ENCODE measurements around the gene MAP3K5. TPM values are rescaled to one million over a fixed set of nuclear protein-coding genes. Genes with fewer than 3 reads are reported as not detected.

The MAP3K5 gene
- total and polyA plus RNA-seq, 2 of the 8 experiments (the other 6 are each of a cell fraction or from before 2014, with no cell fraction given), result 0.63 to 2.6 TPM

DNA sequence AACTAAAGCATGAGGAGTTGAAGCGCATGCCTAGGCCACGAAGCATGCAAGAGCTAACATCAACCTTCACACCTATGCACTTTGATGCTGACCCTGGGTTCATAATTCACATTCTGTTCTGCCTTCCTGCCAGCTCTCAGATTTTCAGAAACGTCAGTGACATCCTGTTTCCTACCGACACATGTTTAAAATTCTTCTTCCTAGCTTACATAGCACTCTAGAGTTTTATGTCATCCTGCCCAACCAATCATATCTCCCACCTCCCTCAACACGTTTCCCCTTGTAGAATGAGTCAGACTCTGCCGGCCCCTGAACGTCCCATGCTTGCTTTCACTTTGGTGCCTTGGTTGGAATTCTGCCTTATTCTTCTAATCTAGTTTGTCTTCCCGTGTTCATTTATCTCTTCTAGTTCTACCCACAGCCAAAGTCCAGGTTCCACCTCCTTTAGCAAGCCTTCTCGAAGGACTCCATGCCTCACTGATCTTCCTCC lies 144.9 kb downstream of the MAP3K5 start (continued):
- TF ChIP-seq, protein P1, sequence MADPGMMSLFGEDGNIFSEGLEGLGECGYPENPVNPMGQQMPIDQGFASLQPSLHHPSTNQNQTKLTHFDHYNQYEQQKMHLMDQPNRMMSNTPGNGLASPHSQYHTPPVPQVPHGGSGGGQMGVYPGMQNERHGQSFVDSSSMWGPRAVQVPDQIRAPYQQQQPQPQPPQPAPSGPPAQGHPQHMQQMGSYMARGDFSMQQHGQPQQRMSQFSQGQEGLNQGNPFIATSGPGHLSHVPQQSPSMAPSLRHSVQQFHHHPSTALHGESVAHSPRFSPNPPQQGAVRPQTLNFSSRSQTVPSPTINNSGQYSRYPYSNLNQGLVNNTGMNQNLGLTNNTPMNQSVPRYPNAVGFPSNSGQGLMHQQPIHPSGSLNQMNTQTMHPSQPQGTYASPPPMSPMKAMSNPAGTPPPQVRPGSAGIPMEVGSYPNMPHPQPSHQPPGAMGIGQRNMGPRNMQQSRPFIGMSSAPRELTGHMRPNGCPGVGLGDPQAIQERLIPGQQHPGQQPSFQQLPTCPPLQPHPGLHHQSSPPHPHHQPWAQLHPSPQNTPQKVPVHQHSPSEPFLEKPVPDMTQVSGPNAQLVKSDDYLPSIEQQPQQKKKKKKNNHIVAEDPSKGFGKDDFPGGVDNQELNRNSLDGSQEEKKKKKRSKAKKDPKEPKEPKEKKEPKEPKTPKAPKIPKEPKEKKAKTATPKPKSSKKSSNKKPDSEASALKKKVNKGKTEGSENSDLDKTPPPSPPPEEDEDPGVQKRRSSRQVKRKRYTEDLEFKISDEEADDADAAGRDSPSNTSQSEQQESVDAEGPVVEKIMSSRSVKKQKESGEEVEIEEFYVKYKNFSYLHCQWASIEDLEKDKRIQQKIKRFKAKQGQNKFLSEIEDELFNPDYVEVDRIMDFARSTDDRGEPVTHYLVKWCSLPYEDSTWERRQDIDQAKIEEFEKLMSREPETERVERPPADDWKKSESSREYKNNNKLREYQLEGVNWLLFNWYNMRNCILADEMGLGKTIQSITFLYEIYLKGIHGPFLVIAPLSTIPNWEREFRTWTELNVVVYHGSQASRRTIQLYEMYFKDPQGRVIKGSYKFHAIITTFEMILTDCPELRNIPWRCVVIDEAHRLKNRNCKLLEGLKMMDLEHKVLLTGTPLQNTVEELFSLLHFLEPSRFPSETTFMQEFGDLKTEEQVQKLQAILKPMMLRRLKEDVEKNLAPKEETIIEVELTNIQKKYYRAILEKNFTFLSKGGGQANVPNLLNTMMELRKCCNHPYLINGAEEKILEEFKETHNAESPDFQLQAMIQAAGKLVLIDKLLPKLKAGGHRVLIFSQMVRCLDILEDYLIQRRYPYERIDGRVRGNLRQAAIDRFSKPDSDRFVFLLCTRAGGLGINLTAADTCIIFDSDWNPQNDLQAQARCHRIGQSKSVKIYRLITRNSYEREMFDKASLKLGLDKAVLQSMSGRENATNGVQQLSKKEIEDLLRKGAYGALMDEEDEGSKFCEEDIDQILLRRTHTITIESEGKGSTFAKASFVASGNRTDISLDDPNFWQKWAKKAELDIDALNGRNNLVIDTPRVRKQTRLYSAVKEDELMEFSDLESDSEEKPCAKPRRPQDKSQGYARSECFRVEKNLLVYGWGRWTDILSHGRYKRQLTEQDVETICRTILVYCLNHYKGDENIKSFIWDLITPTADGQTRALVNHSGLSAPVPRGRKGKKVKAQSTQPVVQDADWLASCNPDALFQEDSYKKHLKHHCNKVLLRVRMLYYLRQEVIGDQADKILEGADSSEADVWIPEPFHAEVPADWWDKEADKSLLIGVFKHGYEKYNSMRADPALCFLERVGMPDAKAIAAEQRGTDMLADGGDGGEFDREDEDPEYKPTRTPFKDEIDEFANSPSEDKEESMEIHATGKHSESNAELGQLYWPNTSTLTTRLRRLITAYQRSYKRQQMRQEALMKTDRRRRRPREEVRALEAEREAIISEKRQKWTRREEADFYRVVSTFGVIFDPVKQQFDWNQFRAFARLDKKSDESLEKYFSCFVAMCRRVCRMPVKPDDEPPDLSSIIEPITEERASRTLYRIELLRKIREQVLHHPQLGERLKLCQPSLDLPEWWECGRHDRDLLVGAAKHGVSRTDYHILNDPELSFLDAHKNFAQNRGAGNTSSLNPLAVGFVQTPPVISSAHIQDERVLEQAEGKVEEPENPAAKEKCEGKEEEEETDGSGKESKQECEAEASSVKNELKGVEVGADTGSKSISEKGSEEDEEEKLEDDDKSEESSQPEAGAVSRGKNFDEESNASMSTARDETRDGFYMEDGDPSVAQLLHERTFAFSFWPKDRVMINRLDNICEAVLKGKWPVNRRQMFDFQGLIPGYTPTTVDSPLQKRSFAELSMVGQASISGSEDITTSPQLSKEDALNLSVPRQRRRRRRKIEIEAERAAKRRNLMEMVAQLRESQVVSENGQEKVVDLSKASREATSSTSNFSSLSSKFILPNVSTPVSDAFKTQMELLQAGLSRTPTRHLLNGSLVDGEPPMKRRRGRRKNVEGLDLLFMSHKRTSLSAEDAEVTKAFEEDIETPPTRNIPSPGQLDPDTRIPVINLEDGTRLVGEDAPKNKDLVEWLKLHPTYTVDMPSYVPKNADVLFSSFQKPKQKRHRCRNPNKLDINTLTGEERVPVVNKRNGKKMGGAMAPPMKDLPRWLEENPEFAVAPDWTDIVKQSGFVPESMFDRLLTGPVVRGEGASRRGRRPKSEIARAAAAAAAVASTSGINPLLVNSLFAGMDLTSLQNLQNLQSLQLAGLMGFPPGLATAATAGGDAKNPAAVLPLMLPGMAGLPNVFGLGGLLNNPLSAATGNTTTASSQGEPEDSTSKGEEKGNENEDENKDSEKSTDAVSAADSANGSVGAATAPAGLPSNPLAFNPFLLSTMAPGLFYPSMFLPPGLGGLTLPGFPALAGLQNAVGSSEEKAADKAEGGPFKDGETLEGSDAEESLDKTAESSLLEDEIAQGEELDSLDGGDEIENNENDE (IDR thresholded peaks at IDR 0.05; ENCODE audit: insufficient replicate concordance, low read length), result no peak
- TF ChIP-seq POLR2A (IDR thresholded peaks at IDR 0.05; ENCODE audit: control extremely low read depth in 1 of 2, low read depth in 2 of 2, low read length in 2 of 2) (no peak), KDM4A (IDR thresholded peaks at IDR 0.05; ENCODE audit: low read depth, low read length, severe bottlenecking) (no peak), KDM1A (IDR thresholded peaks at IDR 0.05; ENCODE audit: borderline replicate concordance, low read length) (no peak), NRF1 (IDR thresholded peaks at IDR 0.05; ENCODE audit: low read depth, low read length) (no peak), SIX5 (IDR thresholded peaks at IDR 0.05; ENCODE audit: low read depth, low read length) (no peak), CBX8 (IDR thresholded peaks at IDR 0.05; ENCODE audit: borderline replicate concordance, low read depth, low read length) (no peak), JUND (IDR thresholded peaks at IDR 0.05; ENCODE audit: low read length) (no peak)
- TF ChIP-seq, protein P2, sequence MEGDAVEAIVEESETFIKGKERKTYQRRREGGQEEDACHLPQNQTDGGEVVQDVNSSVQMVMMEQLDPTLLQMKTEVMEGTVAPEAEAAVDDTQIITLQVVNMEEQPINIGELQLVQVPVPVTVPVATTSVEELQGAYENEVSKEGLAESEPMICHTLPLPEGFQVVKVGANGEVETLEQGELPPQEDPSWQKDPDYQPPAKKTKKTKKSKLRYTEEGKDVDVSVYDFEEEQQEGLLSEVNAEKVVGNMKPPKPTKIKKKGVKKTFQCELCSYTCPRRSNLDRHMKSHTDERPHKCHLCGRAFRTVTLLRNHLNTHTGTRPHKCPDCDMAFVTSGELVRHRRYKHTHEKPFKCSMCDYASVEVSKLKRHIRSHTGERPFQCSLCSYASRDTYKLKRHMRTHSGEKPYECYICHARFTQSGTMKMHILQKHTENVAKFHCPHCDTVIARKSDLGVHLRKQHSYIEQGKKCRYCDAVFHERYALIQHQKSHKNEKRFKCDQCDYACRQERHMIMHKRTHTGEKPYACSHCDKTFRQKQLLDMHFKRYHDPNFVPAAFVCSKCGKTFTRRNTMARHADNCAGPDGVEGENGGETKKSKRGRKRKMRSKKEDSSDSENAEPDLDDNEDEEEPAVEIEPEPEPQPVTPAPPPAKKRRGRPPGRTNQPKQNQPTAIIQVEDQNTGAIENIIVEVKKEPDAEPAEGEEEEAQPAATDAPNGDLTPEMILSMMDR (IDR thresholded peaks at IDR 0.05; ENCODE audit: control extremely low read depth in 1 of 3, insufficient read depth in 1 of 3, low read depth in 1 of 3, low read length in 3 of 3), result no peak

Data from H1 (cell line).